Common myeloid progenitor, CD34-positive (primary cell): ENCODE measurements around the gene RAD51B.

Experiments
- CTCF ChIA-PET: fragments of 350-600 bp; sonication (Branson Sonifier 250); formaldehyde crosslinking; loops from one replicate; lab custom pipeline; 2021; ENCODE audit warnings: antibody characterized with exemption; lab: Charles Lee
- POLR2A ChIA-PET: fragments of 350-600 bp; sonication (Branson Sonifier 250); formaldehyde crosslinking; loops from one replicate; lab custom pipeline; 2021; ENCODE audit warnings: antibody characterized with exemption; lab: Charles Lee
- DNase-seq, 3 donors: peaks; one replicate each; pipeline versions ENCODE4 v3.0.0 to v3.0.0-alpha.2; 2013
- H3K27ac ChIP-seq, 2 experiments: 1 replicate in 1 of 2; 2 replicates in 1 of 2; pipeline ENCODE4 v1.7.0; 2013; ENCODE audit warnings: inconsistent platforms in 2 of 2, low read length in 2 of 2, mild to moderate bottlenecking in 2 of 2, low read depth in 1 of 2, moderate library complexity in 1 of 2; ENCODE audit not compliant: severe bottlenecking in 2 of 2, insufficient read depth in 1 of 2, poor library complexity in 1 of 2
- H3K27me3 ChIP-seq, 5 experiments: replicated peaks in 2 of 5; 1 replicate in 3 of 5; 2 replicates in 2 of 5; pipeline versions ENCODE4 v1.6.1 to v1.7.0; 2013; ENCODE audit warnings: low read length in 4 of 5, mild to moderate bottlenecking in 2 of 5, moderate library complexity in 2 of 5, inconsistent platforms in 1 of 5; ENCODE audit not compliant: insufficient read depth in 5 of 5, control insufficient read depth in 4 of 5
- H3K36me3 ChIP-seq, 4 experiments: 1 replicate in 2 of 4; 2 replicates in 2 of 4; pipeline versions ENCODE4 v1.6.1 to v1.7.0; 2013; ENCODE audit warnings: low read length in 3 of 4, control low read depth in 1 of 4, mild to moderate bottlenecking in 1 of 4; ENCODE audit not compliant: control insufficient read depth in 4 of 4, insufficient read depth in 4 of 4
- H3K4me1 ChIP-seq, 4 experiments: 1 replicate in 3 of 4; 2 replicates in 1 of 4; pipeline versions ENCODE4 v1.6.1 to v1.7.1; 2013; ENCODE audit warnings: low read length in 3 of 4, mild to moderate bottlenecking in 3 of 4, control low read depth in 1 of 4, inconsistent platforms in 1 of 4, moderate library complexity in 1 of 4; ENCODE audit not compliant: control insufficient read depth in 4 of 4, insufficient read depth in 4 of 4; ENCODE audit errors: control extremely low read depth in 1 of 4
- H3K4me3 ChIP-seq, 7 experiments: 1 replicate in 4 of 7; 2 replicates in 3 of 7; pipeline versions ENCODE4 v1.5.1 to v1.7.0; 2013; ENCODE audit warnings: mild to moderate bottlenecking in 7 of 7, low read length in 6 of 7, moderate library complexity in 6 of 7, inconsistent platforms in 2 of 7, low read depth in 2 of 7, control low read depth in 1 of 7; ENCODE audit not compliant: insufficient read depth in 4 of 7, control insufficient read depth in 1 of 7; ENCODE audit errors: extremely low read depth in 1 of 7
- H3K9me3 ChIP-seq, 5 experiments: 1 replicate in 4 of 5; 2 replicates in 1 of 5; pipeline versions ENCODE4 v1.6.1 to v1.7.1; 2013; ENCODE audit warnings: low read length in 4 of 5, mild to moderate bottlenecking in 2 of 5, inconsistent platforms in 1 of 5, low read depth in 1 of 5, moderate library complexity in 1 of 5; ENCODE audit not compliant: control insufficient read depth in 4 of 5, insufficient read depth in 2 of 5; ENCODE audit errors: control extremely low read depth in 1 of 5
- WGBS: methylation state at CpG from one replicate; pipeline ENCODE4 v1.1.5; 2013; ENCODE audit not compliant: insufficient coverage; 5-methylcytosine and 5-hydroxymethylcytosine counted together

RAD51B gene

DNA sequence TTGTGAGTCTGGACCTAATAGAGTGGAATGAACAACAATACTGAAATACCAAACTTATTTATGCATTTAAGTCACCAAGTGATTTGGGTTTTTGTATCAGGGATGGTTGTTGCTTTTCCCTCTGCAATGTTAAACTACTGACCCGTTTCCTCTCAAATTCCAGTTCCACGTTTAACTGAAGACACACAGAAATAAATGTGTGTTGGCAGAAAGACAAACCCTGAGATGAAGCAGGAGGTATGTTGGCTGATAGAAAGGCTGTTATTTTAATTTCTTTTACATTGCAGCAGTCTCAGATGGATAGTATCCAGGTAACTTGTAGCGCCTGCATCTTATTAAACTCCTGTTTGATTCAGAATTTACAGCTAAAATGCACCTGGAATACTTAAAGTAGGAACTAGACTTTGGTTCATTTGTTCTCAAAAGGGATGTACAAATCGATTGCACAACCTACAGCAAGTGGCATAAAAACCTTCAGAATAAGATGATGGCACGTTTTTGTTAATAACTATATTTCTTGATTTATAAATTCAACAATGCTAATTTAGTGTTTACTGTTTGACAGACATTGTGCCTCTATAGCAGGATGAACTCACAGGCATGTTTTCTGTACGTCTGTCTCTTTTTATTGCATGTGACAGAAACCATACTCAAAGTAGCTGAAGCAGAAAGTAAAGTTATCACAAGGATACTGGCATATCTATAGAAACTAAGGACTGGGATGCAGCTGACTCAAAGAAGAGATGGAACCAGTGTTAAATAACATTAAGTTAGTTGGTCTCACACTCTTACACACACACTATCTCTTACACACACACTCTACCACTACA, 567.6 kb downstream of the RAD51B start:
- no peaks in the 10 kb centered on the region for H3K36me3 ChIP-seq
- no peak for DNase-seq
- CTCF ChIA-PET: interaction anchor here (0.5 kb wide), 1 partner anchor 227 kb away, joined by 3 read pairs; no protein-coding TSS in a partner anchor
- POLR2A ChIA-PET: interaction anchor here (0.6 kb wide), 1 partner anchor 295 kb away, joined by 3 read pairs; no protein-coding TSS in a partner anchor
- 69% methylated on average over 2 of the region's 6 CpGs for WGBS
- H3K27me3 ChIP-seq: no peaks in the 10 kb centered on the region
- H3K4me3 ChIP-seq: no peak overlapping the region
- H3K9me3 ChIP-seq: no peaks in the 10 kb centered on the region
- peaks cover 0 to 23% (median 15%) of the 10 kb centered on the region in 4 experiments for H3K4me1 ChIP-seq
- H3K27ac ChIP-seq: no peak overlapping the region

DNA sequence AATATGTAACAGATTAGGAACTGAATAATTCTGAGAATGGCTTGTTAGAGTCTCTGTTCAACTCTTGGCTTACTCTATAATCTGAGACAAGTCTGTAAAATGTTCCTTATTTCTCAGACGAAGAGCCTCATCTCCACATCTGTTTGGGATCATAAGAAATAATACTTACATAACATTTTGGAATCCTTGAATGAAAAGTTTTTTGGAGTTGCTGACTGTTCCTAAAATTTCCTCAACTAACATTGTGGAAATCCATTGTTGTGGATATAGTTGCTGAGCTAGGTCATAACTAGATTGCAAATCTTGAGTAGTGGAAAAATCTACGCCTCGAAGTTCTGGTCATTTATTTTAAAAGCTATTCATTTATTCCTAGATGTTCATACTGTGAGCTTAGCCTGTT, 570.4 kb downstream of the RAD51B start:
- ChIA-PET POLR2A (interaction anchor here (0.6 kb wide), 1 partner anchor 384 kb away, joined by 3 read pairs; no protein-coding TSS in a partner anchor), CTCF (interaction anchor here (1.9 kb wide), 1 partner anchor 13 kb away, joined by 5 read pairs; no protein-coding TSS in a partner anchor)
- no peak for DNase-seq
- Histone ChIP-seq H3K4me3 (no peak overlapping the region), H3K27ac (no peak overlapping the region), H3K36me3 (no peaks in the 10 kb centered on the region), H3K9me3 (no peaks in the 10 kb centered on the region), H3K4me1 (peaks cover 2 to 6% (median 4%) of the 10 kb centered on the region in 4 experiments), H3K27me3 (no peaks in the 10 kb centered on the region)
- no CpG with 5 or more reads among the region's 3 CpGs for WGBS

DNA sequence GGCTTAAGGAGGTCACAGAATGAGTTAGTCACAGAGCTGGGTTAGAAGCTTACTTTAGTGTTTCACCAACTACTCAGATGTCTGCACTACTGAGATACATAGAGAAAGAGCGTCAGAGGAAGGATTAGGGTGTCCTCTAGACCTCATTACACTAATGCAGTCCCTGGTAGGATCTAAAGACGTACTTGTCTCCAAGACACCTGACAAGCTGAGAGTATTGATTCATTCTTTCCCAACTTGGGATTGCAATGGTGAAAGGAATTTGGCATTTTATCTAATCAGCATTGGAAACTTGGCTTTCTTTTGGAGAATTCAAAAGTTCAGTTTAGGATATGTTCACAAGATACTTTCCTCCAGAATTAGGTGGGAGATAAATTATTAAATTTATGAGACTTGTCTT, 571.2 kb downstream of the RAD51B start:
- CTCF ChIA-PET: interaction anchor here (0.7 to 1.9 kb wide), 2 partner anchors 13 to 14 kb away, joined by 3 to 5 read pairs; no protein-coding TSS in a partner anchor
- Histone ChIP-seq H3K27ac (no peak overlapping the region), H3K27me3 (no peaks in the 10 kb centered on the region), H3K4me3 (no peak overlapping the region), H3K9me3 (no peaks in the 10 kb centered on the region), H3K36me3 (no peaks in the 10 kb centered on the region), H3K4me1 (peaks cover 0 to 5% (median 4%) of the 10 kb centered on the region in 4 experiments)
- no peak for DNase-seq
- WGBS: 100% methylated on average over 1 of the region's 2 CpGs
- POLR2A ChIA-PET: interaction anchor here (0.7 kb wide), 1 partner anchor 52 kb away, joined by 4 read pairs; no protein-coding TSS in a partner anchor

DNA sequence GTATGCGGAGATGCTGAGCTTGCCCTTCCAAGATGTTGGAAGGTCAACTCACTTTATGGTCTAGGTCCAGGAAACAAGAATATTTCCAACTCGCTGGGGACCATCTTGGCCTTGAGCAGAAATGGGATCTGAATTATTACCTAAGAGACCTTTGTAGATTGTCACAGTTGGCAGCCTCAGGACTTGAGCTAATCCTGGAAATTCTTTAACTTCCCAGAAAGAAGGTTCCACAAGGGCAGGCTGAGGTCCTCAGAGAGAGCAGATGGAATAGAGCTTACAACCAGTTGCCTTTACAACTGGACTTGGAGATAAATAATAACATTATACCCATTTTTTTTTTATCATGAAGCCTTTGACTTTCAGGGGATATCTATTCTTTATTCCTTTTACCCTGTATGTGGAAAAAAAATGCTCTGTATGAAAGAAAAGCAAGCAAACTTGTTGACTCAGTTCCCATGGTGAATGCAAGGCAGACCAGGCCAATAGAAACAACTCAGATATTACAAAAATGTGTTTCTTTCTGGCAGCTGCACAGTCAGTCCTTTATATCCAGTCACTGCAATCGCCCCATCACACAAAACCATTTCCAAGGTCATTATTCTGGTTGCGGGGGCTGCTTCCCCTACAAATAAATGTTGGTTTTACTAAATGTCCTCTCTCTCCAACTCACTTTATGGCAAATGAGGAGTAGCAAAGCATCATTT, 571.9 kb downstream of the RAD51B start:
- POLR2A ChIA-PET: interaction anchor here (0.7 kb wide), 1 partner anchor 53 kb away, joined by 4 read pairs; no protein-coding TSS in a partner anchor
- CTCF ChIA-PET: interaction anchor here (0.7 to 1.4 kb wide), 2 partner anchors 10 to 14 kb away, joined by 3 read pairs; no protein-coding TSS in a partner anchor
- H3K4me3 ChIP-seq: no peak overlapping the region

DNA sequence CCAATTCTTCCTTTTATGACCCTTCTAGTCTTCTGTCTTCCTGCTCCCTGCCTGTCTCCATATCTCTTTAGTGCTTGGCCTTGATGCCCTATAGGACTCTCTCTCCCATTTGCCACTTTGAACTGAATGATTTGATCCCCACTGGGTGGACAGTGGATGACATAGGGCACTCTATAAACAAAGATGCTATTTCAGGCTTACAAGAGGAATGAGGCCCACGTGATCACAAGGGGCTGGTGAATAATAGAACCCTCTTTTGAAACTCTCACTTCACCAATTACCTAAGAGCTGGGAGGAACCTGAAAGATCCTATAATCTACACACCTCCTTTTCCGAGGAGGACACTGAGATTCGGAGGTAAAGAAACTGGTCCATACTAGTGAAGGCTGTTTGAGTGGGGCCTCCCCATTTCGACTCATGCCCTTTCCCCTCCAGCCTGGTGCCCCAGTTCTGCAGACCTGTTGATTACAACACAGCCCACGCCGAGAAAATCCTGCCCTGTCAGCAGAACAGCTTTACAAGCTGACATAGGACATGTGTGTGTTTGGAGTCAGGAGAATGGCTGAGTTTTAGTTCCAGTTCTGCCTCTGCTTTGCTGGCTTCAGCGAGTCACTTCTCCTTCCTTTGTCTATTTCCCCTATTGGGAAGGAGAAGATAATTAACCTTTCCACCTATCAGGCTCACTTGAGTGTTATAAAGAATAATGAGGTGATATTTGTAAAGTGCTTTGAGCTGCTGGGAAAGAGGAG, 573.0 kb downstream of the RAD51B start:
- Histone ChIP-seq H3K4me1 (peaks cover 4 to 12% (median 6%) of the 10 kb centered on the region in 4 experiments), H3K4me3 (no peak overlapping the region), H3K27ac (no peak overlapping the region), H3K36me3 (no peaks in the 10 kb centered on the region), H3K9me3 (no peaks in the 10 kb centered on the region), H3K27me3 (no peaks in the 10 kb centered on the region)
- POLR2A ChIA-PET: no interaction called here
- 80% methylated on average over 2 of the region's 7 CpGs for WGBS
- CTCF ChIA-PET: interaction anchor here (1.3 to 1.4 kb wide), 2 partner anchors 10 to 12 kb away, joined by 3 read pairs; no protein-coding TSS in a partner anchor
- DNase-seq: peak in 2 of 3 donors; percentile 35 to 40

More for the DNA sequence above, 571.9 kb downstream of the RAD51B start:
- Histone ChIP-seq H3K27me3 (no peaks in the 10 kb centered on the region), H3K9me3 (no peaks in the 10 kb centered on the region), H3K4me1 (peaks cover 0 to 5% (median 4%) of the 10 kb centered on the region in 4 experiments), H3K27ac (no peak overlapping the region), H3K36me3 (no peaks in the 10 kb centered on the region)
- 100% methylated on average over 1 of the region's 4 CpGs for WGBS
- DNase-seq: no peak

DNA sequence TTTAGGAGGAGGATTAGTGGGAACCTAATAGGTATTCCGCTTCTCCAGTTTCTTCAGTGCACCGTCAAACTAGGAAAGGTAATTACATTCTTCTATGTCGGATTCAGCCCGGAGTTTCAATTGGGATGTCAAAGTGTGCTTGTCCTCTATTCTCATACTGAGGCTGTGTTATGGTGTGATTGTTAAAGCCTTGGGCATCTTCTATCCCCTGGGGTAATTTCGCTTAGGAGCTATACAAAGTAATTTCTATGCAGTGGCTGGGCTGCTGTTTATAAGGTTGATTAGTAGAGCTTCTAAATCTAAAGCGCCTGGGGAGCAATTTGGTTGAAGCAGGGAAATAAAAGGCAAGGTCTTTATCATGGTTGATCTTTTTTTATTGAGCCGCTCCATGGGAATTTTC, 573.7 kb downstream of the RAD51B start:
- 100% methylated on average over 4 of the region's 7 CpGs for WGBS
- H3K27me3 ChIP-seq: no peaks in the 10 kb centered on the region
- peaks cover 8 to 19% (median 12%) of the 10 kb centered on the region in 4 experiments for H3K4me1 ChIP-seq
- POLR2A ChIA-PET: no interaction called here
- no peaks in the 10 kb centered on the region for H3K9me3 ChIP-seq
- CTCF ChIA-PET: interaction anchor here (1.3 kb wide), 1 partner anchor 9 kb away, joined by 3 read pairs; no protein-coding TSS in a partner anchor
- H3K27ac ChIP-seq: no peak overlapping the region
- no peak overlapping the region for H3K4me3 ChIP-seq
- no peaks in the 10 kb centered on the region for H3K36me3 ChIP-seq
- no peak for DNase-seq
